Endothelial cell of umbilical vein (primary cell): ENCODE results near the gene CD68. TPM values are rescaled to one million over a fixed set of nuclear protein-coding genes. Genes with fewer than 3 reads are reported as not detected.

Experiments used
- BruUV-seq: library from RNA; stranded (reverse); fragments of 400-500 nt; replicated peaks from 2 replicates; lab custom pipeline; 2021; lab: Mats Ljungman, UMichigan
- CTCF ChIA-PET: fragments of 300-600, 350-600 bp; sonication (Branson Sonifier 250); formaldehyde crosslinking; loops from one replicate; lab custom pipeline; 2021; ENCODE audit warnings: antibody characterized with exemption, inconsistent platforms; lab: Charles Lee
- POLR2A ChIA-PET: fragments of 300-600, 350-600 bp; sonication (Branson Sonifier 250); formaldehyde crosslinking; loops from one replicate; lab custom pipeline; 2021; ENCODE audit warnings: antibody characterized with exemption, inconsistent platforms; lab: Charles Lee
- DNase-seq: peaks from one replicate; pipeline ENCODE4 v3.0.0-alpha.2; 2011; ENCODE audit warnings: low read depth, low spot score
- FAIRE-seq: peaks from 2 replicates; lab custom pipeline; 2011; peaks lifted over from hg19 to GRCh38; lab: Jason Lieb, UNC
- H2AFZ ChIP-seq: 2 replicates; pipeline ENCODE4 v1.6.0; 2012; ENCODE audit warnings: low read depth, low read length, control low read depth, inconsistent platforms
- H3K27ac ChIP-seq: 2 replicates; pipeline ENCODE4 v1.5.1; 2011; ENCODE audit warnings: low read depth, mild to moderate bottlenecking, control low read depth, low read length, moderate library complexity; ENCODE audit not compliant: insufficient read depth
- H3K27me3 ChIP-seq, 2 experiments: 2 replicates each; pipeline versions ENCODE4 v1.6.0 to v1.6.1; 2011; ENCODE audit warnings: low read length in 2 of 2, mixed read lengths in 1 of 2; ENCODE audit not compliant: control insufficient read depth in 2 of 2, insufficient read depth in 2 of 2
- H3K36me3 ChIP-seq, 2 experiments: 2 replicates in 1 of 2; 3 replicates in 1 of 2; pipeline ENCODE4 v1.5.1; 2011; ENCODE audit warnings: low read length in 2 of 2, mild to moderate bottlenecking in 1 of 2, moderate library complexity in 1 of 2; ENCODE audit not compliant: control insufficient read depth in 2 of 2, insufficient read depth in 2 of 2; ENCODE audit errors: extremely low read depth in 1 of 2
- H3K4me1 ChIP-seq: 3 replicates; pipeline ENCODE4 v1.5.1; 2011; ENCODE audit warnings: mild to moderate bottlenecking, low read length; ENCODE audit not compliant: control insufficient read depth, insufficient read depth; ENCODE audit errors: extremely low read depth
- H3K4me2 ChIP-seq: 2 replicates; pipeline ENCODE4 v1.6.1; 2011; ENCODE audit warnings: low read length, control low read depth, mixed read lengths; ENCODE audit not compliant: insufficient read depth
- H3K4me3 ChIP-seq, 3 experiments: fragments of 200-600 bp in 1 of 3; sonication (generic), shearing (Covaris generic) in 1 of 3; replicated peaks in 1 of 3; 2 replicates each; pipeline ENCODE4 v1.5.1; 2011 to 2016; ENCODE audit warnings: control low read depth in 3 of 3, low read length in 3 of 3, mild to moderate bottlenecking in 2 of 3, inconsistent platforms in 1 of 3, low read depth in 1 of 3, moderate library complexity in 1 of 3; ENCODE audit not compliant: insufficient read depth in 1 of 3
- H3K79me2 ChIP-seq: 2 replicates; pipeline ENCODE4 v1.6.0; 2012; ENCODE audit warnings: low read length, inconsistent platforms; ENCODE audit not compliant: control insufficient read depth, insufficient read depth
- H3K9ac ChIP-seq: replicated peaks from 2 replicates; pipeline ENCODE3; 2011; ENCODE audit warnings: low read length, control low read depth; ENCODE audit not compliant: insufficient read depth; ENCODE audit errors: extremely low read depth
- H3K9me1 ChIP-seq: replicated peaks from 3 replicates; pipeline ENCODE4 v1.6.0; 2011; ENCODE audit warnings: mild to moderate bottlenecking, low read length; ENCODE audit not compliant: control insufficient read depth, insufficient read depth; ENCODE audit errors: extremely low read depth
- H3K9me3 ChIP-seq: replicated peaks from 2 replicates; pipeline ENCODE4 v1.5.1; 2012; ENCODE audit warnings: low read length, inconsistent platforms; ENCODE audit not compliant: control insufficient read depth, insufficient read depth
- H4K20me1 ChIP-seq: replicated peaks from 2 replicates; pipeline ENCODE3; 2011; ENCODE audit warnings: mild to moderate bottlenecking, low read length; ENCODE audit not compliant: control insufficient read depth, insufficient read depth; ENCODE audit errors: extremely low read depth
- FOS ChIP-seq: IDR thresholded peaks from 2 replicates; pipeline ENCODE4 v1.6.1; 2011; ENCODE audit warnings: mild to moderate bottlenecking, low read length, moderate library complexity, borderline replicate concordance; ENCODE audit not compliant: insufficient read depth
- GATA2 ChIP-seq: IDR thresholded peaks from 2 replicates; pipeline ENCODE4 v1.7.0; 2011; ENCODE audit warnings: low read depth, mild to moderate bottlenecking, moderate library complexity, mixed read lengths, low read length; ENCODE audit not compliant: insufficient read length, insufficient read depth
- MYC ChIP-seq: IDR thresholded peaks from one replicate; pipeline ENCODE4 v1.6.1; 2011; ENCODE audit warnings: mild to moderate bottlenecking, low read depth, low read length
- POLR2A ChIP-seq: IDR thresholded peaks from 2 replicates; pipeline ENCODE4 v1.6.1; 2012; ENCODE audit warnings: low read depth, mild to moderate bottlenecking, control low read depth, low read length
- dilution Hi-C: fragments of 300-500 bp; cut with MboI; formaldehyde crosslinking; loops from one replicate; pipeline ENCODE4 v1.15.0; 2019; ENCODE audit warnings: low sequenced_read_pairs; ENCODE audit not compliant: extremely low pct_ligation_motif_present
- intact Hi-C: fragments of 100-400 bp; cut with micrococcal nuclease; formaldehyde crosslinking; loops from one replicate; pipeline ENCODE4 v1.10.0; 2022
- polyA plus RNA-seq, 4 experiments: library from polyadenylated mRNA; depleted of rRNA in 3 of 4; stranded (reverse) in 3 of 4; unstranded in 1 of 4; fragments of >200 nt; gene quantifications; 2 replicates each; pipeline versions ENCODE4 v1.2.1 to v1.2.3, GENCODE V29; 2011 to 2012; ENCODE audit warnings: missing spikeins in 1 of 4
- total RNA-seq: library from RNA; stranded (reverse); gene quantifications from 2 replicates; pipeline ENCODE4 v1.2.3, GENCODE V29; 2021
- TF ChIP-seq, protein P1 (sequence below), 2 donors: IDR thresholded peaks; 1 replicate in 1 of 2; 2 replicates in 1 of 2; pipeline ENCODE4 v1.5.1; 2011; ENCODE audit warnings: low read length in 2 of 2, mild to moderate bottlenecking in 2 of 2, moderate library complexity in 2 of 2, control low read depth in 1 of 2, inconsistent platforms in 1 of 2, low read depth in 1 of 2; ENCODE audit not compliant: insufficient read depth in 1 of 2; ENCODE audit errors: extremely low read depth in 1 of 2

CD68 gene
- total and polyA plus RNA-seq, 2 donors (not counting 3 experiments of a cell fraction or from before 2014, with no cell fraction given), result 2.9 to 30.8 TPM

DNA sequence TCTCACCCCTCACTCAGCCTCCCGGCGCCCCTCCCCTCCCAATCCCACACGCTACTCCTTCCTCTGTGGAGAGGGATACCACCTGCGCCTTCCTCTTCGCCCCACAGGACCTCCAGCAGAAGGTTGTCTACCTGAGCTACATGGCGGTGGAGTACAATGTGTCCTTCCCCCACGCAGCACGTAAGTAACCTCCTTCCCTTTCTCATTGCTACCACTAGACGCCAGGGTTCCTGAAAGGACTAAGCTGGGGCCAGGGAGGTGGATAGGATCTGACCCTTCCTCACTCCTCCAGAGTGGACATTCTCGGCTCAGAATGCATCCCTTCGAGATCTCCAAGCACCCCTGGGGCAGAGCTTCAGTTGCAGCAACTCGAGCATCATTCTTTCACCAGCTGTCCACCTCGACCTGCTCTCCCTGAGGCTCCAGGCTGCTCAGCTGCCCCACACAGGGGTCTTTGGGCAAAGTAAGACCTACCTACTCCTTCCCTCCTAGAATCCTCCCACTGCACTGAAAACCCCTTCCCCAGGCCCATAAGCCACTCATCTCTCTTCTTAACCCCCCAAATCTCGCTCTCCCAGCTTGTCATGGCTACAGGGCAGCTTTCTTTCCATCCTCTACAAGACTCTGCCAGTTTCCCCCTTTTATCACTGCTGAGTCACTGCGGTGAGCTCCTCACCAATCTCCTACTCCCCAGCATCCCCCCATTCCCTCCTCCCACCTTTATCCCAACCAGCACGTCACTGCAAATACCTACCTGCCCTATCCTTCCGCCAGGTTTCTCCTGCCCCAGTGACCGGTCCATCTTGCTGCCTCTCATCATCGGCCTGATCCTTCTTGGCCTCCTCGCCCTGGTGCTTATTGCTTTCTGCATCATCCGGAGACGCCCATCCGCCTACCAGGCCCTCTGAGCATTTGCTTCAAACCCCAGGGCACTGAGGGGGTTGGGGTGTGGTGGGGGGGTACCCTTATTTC lies 1.5 kb downstream of the CD68 start:
- CTCF ChIA-PET, result interaction anchor here (4.8 kb wide), 1 partner anchor 9 kb away, joined by 48 read pairs; the partner anchor contains the start of gene SOX15
- Histone ChIP-seq H3K79me2 (peaks cover 42% of the 10 kb centered on the region), H3K4me1 (peaks cover 51% of the 10 kb centered on the region)

DNA sequence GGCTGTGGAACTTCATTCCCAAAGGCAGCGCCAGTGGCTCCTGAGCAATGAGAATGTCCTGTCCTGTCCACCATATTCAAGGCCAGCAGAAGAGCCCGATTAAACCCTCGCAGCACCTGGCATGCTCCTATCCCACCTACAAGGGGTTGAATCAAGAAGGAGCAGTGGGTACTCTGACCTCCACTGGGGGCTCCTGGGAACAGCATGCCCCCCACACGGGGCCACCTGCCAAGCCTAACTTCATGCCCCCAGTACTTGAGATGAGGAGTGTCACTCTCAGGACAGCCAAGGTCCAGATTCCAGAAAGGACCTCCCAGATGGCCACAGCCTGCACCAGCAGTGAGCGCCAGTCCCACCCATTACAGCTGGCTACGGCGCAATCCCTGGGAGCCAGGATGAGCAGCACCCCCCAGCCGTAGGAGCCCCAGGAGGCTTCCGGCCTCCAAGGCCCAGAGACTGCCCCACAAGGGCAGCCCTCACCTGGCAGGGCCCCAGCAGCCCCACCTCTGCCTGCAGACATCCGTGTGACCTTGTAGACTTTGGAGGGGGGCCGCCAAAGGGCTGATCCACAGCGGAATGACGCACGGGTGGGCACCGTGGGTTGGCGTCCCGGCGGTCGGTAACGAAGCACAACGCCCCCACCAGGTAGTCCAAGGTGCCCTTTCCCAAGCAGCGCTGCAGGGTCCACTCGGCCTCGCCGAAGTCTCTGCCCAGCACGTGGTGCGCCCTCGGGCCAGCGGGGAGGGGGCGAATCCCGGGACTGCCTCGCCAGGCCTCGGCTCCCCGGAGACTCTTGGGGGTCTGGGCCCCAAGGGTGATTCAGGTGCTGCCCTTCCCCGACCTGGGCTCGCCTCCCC lies 3.2 kb downstream of the CD68 start:
- Histone ChIP-seq H3K9ac (peak overlapping the region; percentile 94), H4K20me1 (no peaks in the 10 kb centered on the region), H3K9me3 (no peaks in the 10 kb centered on the region), H3K27me3 (no peaks in the 10 kb centered on the region), H2AFZ (no peak overlapping the region), H3K4me1 (peaks cover 35% of the 10 kb centered on the region), H3K27ac (peak overlapping the region; percentile 88), H3K4me2 (no peak overlapping the region), H3K9me1 (no peaks in the 10 kb centered on the region), H3K4me3 (peak overlapping the region in 1 of 3 experiments; percentile 66), H3K36me3 (peaks cover 5 to 21% of the 10 kb centered on the region in 2 experiments), H3K79me2 (peaks cover 31% of the 10 kb centered on the region)
- no TSS peak for BruUV-seq
- ChIA-PET POLR2A (interaction anchor here (0.9 to 1.4 kb wide), 3 partner anchors 9 to 105 kb away, joined by 3 to 6 read pairs (median 4); partner anchors contain the start of genes TP53 and WRAP53), CTCF (interaction anchor here (1.4 to 1.5 kb wide), 2 partner anchors 22 to 105 kb away, joined by 8 to 10 read pairs; partner anchors contain the start of genes TP53 and WRAP53)
- FAIRE-seq, result no peak
- DNase-seq, result no peak
- no peak for TF ChIP-seq GATA2
- no peak for TF ChIP-seq MYC
- no peak for TF ChIP-seq POLR2A
- TF ChIP-seq, protein P1, sequence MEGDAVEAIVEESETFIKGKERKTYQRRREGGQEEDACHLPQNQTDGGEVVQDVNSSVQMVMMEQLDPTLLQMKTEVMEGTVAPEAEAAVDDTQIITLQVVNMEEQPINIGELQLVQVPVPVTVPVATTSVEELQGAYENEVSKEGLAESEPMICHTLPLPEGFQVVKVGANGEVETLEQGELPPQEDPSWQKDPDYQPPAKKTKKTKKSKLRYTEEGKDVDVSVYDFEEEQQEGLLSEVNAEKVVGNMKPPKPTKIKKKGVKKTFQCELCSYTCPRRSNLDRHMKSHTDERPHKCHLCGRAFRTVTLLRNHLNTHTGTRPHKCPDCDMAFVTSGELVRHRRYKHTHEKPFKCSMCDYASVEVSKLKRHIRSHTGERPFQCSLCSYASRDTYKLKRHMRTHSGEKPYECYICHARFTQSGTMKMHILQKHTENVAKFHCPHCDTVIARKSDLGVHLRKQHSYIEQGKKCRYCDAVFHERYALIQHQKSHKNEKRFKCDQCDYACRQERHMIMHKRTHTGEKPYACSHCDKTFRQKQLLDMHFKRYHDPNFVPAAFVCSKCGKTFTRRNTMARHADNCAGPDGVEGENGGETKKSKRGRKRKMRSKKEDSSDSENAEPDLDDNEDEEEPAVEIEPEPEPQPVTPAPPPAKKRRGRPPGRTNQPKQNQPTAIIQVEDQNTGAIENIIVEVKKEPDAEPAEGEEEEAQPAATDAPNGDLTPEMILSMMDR (IDR thresholded peaks at IDR 0.05; ENCODE audit: extremely low read depth in 1 of 2, insufficient read depth in 1 of 2, low read depth in 1 of 2, low read length in 2 of 2), result no peak
- no peak for TF ChIP-seq FOS
- intact Hi-C loops (loop anchor here (1.0 kb wide), 2 partner anchors 10 to 98 kb away; partner anchors contain the start of gene POLR2A), dilution Hi-C loops (no loop called here)

More for the DNA sequence above, 1.5 kb downstream of the CD68 start:
- POLR2A ChIA-PET, result no interaction called here
- TF ChIP-seq GATA2, result no peak
- DNase-seq (no peak), FAIRE-seq (no peak)
- intact Hi-C loops, result no loop called here
- no peaks in the 10 kb centered on the region for H4K20me1 ChIP-seq
- no peak overlapping the region for H3K9ac ChIP-seq
- H3K27ac ChIP-seq, result no peak overlapping the region
- no peak overlapping the region for H3K4me3 ChIP-seq
- no TSS peak for BruUV-seq
- H2AFZ ChIP-seq, result no peak overlapping the region
- H3K4me2 ChIP-seq, result no peak overlapping the region
- no peaks in the 10 kb centered on the region for H3K9me3 ChIP-seq
- no peaks in the 10 kb centered on the region for H3K27me3 ChIP-seq
- dilution Hi-C loops, result no loop called here
- H3K9me1 ChIP-seq, result no peaks in the 10 kb centered on the region
- H3K36me3 ChIP-seq, result peaks cover 16 to 29% of the 10 kb centered on the region in 2 experiments
